ENCODE measurements around the gene TCOF1.

Gene TCOF1

GRCh38 chr5:150323092-150323491 is 34.4 kb upstream of the TCOF1 start:
- no peak for DNase-seq

GRCh38 chr5:150323819-150324218 is 33.7 kb upstream of the TCOF1 start:
- DNase-seq: no peak

DNA sequence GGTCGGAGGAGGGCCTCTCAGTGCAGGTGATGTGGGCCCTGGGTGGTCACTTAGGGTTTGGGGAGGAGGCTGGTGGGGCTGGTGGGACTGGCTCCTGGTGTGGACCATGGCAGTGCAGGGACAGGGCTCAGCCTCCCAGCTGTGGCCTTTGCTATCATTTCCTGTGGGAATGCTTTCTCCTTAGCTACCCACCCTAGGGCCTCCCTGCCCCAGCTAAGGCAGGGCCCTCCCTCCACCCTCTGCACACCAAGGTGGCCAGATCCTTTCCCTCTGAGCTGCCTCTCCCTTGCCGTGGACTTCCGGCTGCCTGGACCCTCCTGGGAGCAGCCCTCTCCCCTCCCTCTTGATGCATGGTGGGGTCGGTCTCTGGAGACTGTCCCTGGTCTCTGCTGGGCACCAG is 32.1 kb upstream of the TCOF1 start:
- no peak for DNase-seq

GRCh38 chr5:150326707-150327106 is 30.8 kb upstream of the TCOF1 start:
- DNase-seq: no peak

- no peak for DNase-seq
Observed at GRCh38 chr5:150327139-150327538, 30.4 kb upstream of the TCOF1 start.

- no peak for DNase-seq
Observed at GRCh38 chr5:150328515-150328914, 29.0 kb upstream of the TCOF1 start.

DNA sequence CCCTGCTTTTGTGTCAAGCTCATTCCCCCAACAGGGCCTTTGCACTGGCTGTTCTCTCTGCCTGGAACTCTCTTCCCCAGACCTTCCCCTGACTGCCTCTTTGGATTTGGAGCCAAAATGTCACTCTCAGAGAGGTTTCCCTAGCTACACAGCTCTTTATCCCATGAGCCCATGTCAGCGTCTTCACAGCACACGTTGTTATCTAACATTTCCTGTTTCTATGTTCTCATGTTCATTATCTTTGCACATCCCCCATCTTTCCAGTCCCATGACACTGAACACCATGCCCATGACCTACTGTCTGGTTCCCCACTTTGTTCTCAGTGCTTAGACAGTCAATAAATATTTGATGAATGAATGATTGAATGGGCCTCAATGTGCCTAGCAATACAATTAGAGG is 28.5 kb upstream of the TCOF1 start:
- DNase-seq: no peak

DNA sequence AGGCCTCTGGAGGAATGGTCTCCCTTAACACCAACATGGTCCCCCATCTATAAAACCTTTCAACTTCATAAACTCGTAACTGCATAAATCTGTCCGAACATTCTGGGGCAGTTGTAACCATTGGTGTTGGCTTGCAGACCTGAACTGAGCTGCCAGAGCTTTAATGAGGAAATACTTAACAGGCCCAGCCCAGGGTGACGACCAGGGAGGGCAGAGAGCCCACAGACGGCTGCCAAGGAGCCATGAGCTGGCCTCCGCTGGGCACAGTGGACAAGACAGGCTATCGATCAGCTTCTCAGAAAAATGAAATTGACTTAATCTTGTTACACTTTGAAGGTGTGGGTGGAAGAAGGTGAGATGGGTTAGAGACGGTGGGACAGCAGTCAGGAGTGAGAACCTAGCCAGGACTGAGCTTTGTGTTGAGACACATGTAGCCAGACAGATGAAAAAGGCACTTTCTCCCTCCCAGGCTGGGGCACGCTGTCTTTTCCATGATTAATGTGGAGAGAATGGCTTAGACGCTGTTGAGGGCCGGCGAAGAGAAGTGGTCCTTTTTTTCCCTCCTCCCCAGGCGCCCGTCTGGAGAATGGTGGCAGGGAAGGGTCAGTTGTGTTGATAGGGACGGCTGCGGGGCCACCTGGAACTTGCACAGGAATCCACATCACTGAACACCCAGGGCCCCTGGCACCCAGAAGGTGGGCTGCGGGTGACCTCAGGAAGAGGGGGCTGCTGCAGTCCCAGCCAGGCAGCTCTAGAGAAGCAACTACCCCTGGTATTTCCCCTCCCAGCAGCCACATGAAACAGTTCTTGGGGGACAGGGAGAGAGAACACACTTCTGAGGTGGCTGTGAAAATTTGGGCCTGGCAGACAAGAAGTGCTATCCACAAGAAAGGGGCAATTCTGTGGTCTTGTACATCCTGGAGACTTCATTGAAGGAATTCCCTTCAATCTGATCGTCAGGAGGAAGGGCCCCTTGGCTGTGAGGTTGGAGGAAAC is 27.3 kb upstream of the TCOF1 start:
- no peak for DNase-seq

GRCh38 chr5:150333400-150333799 is 24.1 kb upstream of the TCOF1 start:
- no peak for DNase-seq

DNA sequence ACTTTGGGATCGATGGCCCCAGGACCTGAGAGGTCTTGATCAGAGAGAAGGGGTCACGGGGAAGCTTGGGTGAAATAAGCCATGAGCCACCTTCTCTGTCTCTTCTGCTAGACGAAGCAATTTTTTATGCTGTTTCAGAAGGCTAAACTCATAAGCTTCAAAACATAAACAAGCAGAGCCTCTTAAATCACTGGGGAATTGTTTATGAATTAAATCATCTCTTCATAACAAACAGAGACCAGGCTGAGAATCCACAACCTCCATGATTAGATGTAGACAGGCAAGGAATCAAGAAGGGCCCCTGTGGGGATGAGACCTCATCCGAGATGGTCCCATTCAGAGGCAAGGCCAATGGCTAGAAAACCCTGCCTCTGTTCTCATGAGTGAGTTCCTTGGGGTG is 21.7 kb upstream of the TCOF1 start:
- DNase-seq: no peak

DNA sequence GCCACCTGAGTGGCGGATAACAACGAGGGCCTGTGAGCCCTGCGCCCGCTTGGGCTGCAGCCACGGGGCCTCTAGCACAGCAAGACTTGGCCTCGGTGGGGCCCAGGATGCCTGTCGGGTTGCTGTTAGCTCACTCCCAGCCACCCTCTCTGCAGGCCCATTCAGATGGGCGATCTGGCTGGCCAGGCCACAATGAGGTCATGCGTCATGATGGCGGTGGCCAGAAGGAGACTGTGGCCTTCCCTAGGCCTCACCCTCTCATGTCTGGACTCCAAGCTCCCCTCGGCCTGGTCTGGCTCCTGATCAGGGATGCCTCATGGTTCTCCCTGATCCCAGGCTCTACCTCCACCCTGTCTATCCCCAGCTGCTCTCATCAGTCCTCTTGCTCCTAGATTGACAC is 19.0 kb upstream of the TCOF1 start:
- DNase-seq: no peak

DNA sequence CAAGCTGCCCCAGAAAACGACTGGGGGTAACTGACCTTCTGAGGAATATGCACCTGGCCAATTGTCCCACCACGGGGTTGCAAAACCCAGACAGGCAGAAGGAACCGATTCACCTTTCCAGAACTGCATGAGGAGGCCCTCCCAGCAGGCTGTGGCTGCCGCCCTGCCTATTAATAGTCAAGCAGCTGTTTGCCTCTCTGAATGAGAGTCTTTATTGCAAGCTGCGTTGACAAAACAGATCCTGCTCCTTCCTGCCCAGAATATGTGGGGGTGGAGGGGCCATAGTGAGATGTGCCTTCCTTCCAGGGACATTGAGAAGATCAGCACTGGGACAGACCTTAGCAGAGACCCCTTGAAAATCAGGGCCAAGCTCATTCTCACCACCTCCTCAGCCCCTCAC is 18.3 kb upstream of the TCOF1 start:
- peak; percentile 31 for DNase-seq

DNA sequence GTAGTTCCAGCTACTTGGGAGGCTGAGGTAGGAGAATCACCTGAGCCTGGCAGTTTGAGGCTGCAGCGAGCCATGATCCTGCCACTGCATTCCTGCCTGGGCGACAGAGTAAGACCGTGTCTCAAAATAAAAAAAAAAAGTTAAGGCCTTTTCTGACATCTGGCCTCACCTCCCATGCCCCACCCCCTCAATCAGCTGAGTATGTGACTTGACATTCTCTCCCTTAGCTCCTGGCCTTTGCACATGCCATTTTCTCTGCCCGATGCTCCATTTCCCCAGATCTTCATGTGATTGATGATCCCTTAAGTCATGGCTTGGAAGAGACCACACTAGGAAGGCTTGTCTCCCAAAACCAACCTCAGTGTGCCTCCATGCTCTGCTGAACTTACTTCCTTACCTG is 17.7 kb upstream of the TCOF1 start:
- DNase-seq: no peak

GRCh38 chr5:150340614-150341255 is 16.8 kb upstream of the TCOF1 start:
- no peak for DNase-seq

DNA sequence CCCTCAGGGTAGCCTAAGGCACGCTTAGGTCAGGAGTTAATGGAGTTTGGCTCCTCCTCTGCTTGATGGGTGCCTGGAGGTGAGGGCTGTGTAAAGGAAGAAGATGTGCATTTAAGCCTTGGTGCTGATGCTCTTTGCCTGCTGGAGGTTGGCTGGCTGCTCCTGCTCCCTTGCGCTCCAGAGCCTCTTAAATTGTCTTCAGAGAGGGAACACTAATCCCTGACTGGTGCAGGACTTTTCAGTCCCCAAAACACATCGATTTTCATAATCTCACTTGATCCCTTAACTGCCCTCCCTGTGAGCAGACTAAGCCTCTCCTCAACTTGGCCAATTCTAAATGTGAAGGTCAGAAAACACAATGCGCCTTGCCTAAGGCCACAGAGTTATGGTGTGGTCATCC is 16.2 kb upstream of the TCOF1 start:
- DNase-seq: no peak

GRCh38 chr5:150341989-150342388 is 15.5 kb upstream of the TCOF1 start:
- no peak for DNase-seq

GRCh38 chr5:150342583-150342982 is 14.9 kb upstream of the TCOF1 start:
- DNase-seq: no peak

DNA sequence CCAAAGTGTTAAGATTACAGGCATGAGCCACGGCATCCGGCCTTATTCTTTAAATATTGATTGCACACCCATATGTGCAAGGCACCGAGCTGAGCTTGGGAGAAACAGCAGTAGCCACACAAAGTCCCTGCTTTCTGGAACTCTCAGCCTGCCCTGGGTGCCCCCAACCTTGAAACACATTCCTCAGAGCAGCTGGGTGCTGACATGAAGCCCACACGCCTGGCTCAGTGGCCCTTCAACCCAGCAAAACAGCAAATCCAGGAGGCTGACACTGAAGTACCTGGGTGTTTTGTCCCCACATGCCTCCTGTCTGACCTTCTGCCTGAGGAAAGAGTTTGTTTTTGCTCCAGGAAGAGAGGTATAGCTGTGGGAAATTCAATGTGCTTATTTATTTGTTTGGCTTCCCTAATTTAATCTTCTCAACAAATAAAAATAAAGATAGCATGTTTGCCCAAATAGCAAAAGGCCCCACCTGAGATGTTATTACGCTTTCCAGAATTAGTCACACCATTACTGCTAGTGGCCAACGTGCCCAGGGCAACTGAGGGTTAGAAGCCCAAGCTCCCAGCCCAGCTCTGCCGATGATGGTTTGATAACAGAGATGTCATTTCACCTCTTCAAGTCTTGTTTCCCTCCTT is 13.4 kb upstream of the TCOF1 start:
- no peak for DNase-seq

- no peak for DNase-seq
Observed at GRCh38 chr5:150345716-150346115, 11.8 kb upstream of the TCOF1 start.

DNA sequence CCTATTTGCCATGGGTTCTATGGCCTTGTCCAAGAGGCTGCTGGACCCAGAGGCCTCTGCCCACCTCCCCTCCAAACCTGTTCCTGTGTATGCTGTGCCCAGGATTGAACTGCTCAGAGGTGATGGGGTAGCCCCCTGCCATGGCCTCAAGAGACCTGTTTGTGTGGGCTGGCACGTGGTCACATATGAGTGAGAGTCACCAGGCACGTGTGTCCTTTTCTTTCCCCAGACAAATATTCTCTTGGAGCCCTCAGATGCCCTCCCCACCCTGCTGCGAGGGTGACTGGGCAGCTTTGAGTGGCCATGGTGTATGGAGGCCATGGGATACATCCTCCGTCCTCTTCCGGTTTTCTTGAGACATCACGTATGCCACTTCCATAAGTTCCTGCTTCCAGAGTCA is 10.9 kb upstream of the TCOF1 start:
- DNase-seq: no peak

DNA sequence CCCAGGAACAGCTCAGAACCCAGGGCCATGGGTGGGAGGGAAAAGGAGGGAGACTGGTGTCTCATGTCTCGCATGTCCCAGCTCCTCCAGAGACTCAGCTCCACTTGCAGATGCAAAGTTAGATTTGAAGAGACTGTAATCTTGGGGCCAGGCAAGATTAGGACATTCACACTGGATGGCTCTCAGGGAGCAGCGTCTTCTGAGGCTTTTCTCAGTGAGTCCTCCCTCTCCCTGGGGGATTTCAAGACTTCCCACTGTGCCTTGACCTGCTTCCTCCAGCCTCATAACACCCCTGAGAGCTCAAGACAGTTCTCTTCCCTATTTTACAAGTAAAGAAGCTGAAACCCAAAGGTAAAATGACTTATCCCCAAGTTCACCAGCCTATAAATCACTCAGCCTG is 10.5 kb upstream of the TCOF1 start:
- no peak for DNase-seq

DNA sequence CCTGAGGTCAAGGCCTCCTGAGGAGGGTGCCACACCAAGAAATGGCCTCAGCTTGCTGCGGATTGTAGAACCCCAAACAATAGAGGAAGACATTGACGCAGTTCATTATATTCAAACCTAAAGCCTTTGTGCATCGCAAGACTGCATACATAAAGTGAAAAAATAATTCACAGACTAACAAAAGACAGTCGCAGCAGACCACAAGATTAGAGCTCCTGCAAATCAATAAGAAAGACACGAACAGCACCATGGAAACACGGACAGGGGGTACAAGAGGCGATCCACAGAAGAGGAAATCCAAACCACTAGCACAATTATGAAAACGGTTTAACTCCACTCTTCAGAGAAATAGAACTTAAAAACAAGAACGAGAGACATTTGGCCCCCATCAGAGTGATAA is 10.0 kb upstream of the TCOF1 start:
- DNase-seq: no peak

DNA sequence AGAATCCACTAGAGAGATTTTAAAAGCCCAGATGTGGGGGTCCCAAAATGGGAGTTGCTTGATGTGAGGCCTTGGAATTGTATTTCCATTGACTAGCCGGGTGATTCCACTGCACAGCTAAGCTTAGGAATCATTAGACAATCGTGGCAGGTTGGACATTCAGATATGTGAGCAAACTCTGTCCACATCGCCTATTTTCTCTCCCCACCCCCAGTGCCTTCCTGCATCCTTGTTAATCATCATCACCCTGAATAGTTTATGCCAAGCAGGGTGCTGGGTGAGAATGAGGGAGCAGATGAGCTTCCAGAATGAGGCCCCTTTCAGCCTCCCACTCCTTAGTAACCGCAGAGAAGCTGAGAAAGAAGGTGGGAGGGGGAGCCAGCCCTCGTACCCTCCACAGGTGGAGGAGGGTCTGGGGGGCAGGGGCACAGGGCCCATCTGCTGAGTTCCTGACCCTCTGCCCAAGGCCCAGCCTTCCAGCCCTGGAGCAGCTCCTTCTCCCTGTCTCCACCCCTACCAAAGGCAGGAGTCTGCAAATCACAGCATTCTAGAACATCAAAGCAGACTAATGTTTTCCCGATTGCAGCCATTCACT is 7.7 kb upstream of the TCOF1 start:
- no peak for DNase-seq

Data from DMS 273 treated with DMSO at 0.1 percent for 48 hours (cell line).